HG03025 (cell line): ENCODE results near the gene FGF18.

Experiments
- ATAC-seq: cut with Tn5 transposase; IDR thresholded peaks from one replicate; pipeline ENCODE4 v1.9.1; 2021; ENCODE audit warnings: mild to moderate bottlenecking, moderate library complexity; ENCODE audit not compliant: unreplicated experiment, low FRiP score

The FGF18 gene

DNA sequence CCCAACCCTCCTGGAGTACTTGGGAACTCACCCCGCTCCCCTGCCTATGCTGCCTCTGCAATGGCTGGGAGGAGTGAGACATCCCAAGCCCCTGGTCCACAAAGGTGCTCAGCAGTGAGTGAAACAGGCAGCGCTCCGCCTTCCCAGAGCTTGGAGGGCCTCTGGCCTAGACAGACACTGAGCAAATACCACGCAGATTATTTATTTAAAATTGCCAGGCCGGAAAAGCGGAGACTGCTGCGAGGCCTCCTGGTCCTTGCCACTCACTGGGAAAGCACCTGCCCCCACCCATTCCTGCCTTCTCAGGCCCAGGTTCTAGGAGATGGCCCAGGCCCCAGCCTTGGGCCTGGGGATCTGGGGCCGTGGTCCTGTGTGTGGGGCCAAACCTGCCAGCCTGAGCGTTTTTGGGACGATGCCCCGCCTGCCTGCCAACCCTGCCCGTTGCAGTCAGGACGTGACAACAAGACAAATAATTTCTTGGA is 17.4 kb downstream of the FGF18 start:
- no peak for ATAC-seq

GRCh38 chr5:171437286-171437821 is 17.9 kb downstream of the FGF18 start:
- no peak for ATAC-seq

DNA sequence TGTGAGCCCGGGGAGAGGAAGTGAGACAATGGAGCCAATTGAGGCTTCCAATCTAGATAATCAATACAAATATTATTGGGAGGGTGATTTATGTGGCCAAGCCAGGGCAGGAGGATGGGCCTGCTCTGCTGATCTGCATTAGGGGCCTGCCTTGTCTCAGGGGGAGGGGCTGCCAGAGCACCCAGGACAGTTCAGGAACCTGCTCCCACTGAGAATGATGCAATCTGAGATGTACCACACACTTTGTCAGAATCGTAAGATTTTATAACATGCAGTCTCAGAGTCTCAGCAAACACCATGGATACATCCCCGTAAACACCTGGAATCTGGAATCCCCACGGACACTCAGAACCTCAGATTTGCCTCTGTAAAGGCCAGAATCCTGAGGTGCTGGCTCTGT is 19.3 kb downstream of the FGF18 start:
- ATAC-seq, result no peak

DNA sequence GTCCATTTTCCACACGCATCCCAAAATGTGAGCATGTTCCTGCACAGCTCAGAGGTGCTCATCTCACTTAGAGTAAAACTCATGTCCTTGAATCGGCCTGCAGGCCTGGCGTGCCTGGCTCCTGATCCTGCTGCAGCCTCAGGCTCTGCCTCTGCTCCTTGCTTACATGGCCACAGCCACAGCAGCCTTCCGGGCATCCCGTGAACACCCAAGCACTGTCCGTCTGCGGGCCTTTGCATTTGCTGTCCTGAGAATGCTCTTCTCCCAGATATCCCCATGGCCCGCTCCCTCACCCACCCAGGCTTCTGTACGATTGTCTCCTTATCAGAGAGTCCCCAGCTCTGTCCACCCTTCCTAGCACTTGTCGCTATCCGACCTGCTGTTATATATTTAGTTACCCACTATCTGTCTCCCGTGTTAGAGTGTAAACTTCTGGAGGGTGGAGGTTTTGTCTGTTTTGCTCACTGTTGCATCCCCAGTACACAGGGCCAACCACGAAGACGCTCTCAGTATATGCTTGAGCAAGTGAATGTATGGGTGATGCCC is 21.9 kb downstream of the FGF18 start:
- ATAC-seq, result no peak

DNA sequence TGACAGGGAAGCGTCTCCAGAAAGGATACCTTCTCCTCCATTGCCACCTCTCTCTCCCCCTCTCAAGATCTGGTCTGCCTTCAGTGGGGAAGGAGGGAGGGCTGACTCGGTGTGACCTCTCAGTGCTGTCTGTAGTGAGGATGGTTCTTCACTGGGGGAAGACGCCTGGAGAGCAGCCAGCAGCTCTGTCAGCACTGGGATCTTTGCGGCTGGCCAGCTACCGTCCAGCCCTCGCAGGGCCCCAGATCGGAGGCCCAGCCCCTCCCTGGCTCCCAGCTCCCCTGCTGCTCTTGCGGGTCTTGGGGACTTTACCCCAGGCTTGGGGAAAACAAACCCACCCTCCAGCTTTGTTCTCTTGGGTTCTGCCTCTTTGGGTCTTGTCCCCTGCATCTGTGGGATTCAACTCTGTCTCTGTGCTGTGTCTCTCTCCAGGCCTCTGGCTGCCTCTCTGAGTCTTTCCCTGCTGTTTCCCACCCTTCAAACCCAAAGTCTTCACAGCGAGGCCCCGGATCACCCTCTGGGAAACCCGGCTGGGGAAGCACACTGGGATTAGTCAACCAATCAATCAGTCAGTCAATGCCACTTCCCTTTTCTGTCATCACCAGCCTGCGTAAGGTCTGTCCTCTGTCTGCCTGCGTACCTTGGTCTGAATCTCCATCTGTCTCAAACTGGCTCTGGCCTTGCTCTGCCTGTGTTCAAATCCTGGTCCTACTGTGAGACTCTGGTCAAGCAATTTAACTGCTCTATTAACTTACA is 23.0 kb downstream of the FGF18 start:
- ATAC-seq, result no peak

GRCh38 chr5:171444582-171444981 is 25.1 kb downstream of the FGF18 start:
- ATAC-seq, result no peak

GRCh38 chr5:171445644-171446516 is 26.4 kb downstream of the FGF18 start:
- ATAC-seq, result no peak

DNA sequence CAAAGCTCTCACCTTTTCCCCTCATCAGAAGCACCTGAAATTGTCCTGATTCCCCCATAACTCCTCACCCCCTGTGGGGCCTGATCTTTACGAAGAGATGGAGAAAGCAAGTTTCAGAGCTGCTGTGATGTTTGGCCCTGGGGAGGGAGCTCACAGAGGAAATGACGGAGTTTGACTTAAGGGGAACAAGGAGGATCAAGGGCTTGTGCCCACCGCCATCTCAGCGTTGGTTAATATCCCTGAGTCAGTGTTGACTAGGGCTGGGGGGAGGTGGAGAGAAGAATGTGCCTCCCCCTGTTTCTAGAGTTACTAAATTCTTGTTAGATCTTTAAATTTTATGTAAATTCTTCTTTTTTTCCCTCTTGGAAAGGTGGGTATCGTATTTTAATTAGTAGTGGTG is 27.8 kb downstream of the FGF18 start:
- ATAC-seq, result no peak

GRCh38 chr5:171449426-171449825 is 30.0 kb downstream of the FGF18 start:
- ATAC-seq, result no peak

DNA sequence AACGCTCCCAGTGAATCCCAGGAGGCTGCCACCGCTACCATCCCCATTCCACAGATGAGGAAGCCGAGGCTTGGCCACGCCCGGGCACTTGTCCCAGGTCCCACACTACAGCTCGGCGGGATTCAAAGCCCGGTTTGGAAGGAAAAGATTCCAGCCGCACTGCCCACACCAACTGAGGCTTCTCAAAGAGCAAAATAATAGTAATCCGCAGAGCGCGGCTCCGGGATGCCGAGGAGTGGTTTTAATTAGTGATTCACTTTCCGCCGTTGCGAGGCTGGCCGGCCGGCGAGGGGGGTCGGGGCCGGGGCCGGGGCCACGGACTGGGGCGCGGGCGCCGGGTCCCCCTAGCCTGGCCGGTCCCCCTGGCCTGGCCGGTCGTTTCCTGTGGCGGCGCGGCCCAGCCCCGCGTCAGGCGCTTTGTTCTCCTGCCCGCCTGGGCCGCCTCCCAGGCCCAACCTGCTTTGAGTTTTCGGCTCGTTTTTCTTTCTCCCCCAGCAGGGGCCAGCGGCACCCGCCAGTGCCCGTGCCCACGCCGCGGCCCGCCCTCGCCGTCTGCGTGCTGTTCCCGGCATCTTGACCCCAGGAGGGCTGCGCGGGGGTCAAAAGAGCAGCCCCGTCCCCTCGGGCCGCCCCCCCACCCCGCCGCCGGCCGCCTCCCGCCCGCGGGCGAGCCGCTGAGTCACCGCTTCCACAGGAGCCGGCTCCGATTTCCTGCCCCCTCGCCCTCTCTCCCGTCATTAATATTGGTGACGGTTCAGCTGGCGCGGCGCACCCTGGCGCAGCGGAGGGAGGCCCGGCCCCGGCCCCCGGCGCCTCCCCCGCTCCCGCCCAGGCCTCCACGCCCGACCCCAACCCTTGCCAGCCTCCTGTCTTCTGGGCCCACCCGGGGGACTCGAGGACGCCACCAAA is 31.2 kb downstream of the FGF18 start:
- ATAC-seq, result no peak

- no peak for ATAC-seq
Measured at GRCh38 chr5:171451421-171451820, 32.0 kb downstream of the FGF18 start.

DNA sequence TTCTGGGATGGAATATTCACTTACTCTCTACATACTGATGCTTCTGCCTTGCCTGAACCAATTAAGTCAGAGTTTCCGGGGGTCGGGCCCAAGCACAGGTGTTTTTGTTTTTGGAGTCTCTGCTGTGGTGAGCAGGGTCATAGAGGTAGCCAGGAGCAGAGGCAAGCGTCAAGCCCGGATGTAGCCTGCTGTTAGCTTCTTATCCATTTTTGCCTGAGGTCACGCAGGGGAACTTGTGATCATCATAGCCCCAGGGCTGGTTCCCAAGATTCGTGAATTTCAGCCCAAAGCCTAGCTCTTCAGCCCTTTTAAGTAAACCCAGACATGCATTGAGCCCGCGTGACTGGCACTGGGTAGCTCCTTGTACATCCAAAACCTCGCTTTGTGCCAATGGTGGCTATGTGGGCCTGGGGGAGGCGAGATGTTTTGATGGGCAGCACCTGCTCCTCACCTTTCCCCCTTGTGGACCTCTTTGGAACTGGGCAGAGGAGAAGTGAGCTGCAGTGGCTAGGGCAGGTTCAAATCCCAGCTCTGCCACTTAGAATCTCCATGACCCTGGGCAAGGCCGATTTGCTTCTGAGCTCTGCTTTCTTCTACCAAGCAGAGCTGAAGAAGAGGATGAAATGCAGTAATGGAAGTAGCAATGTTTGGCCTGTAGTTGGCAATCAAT is 33.7 kb downstream of the FGF18 start:
- no peak for ATAC-seq

- no peak for ATAC-seq
Measured at GRCh38 chr5:171453988-171454387, 34.5 kb downstream of the FGF18 start.

- ATAC-seq, result no peak
Measured at GRCh38 chr5:171454549-171454948, 35.1 kb downstream of the FGF18 start.

DNA sequence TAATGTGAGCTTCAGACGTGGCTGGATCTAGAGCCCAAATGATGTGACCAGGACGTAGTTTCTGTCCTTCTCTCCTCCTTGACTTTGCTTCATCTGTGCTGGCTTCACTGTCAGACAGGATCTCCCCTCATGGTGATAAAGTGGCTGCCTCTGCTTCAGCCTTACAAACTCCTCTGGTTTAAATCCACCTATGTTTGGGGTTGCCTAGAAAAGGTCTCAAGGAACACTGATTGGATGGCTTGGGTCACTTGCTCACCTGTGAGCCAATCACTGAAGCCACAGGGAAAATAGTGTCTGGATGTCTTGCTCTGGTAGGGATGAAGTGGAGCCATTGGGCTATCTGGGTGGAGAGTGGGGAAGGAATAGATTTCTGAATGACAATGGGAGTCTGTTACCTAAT is 36.1 kb downstream of the FGF18 start:
- no peak for ATAC-seq

DNA sequence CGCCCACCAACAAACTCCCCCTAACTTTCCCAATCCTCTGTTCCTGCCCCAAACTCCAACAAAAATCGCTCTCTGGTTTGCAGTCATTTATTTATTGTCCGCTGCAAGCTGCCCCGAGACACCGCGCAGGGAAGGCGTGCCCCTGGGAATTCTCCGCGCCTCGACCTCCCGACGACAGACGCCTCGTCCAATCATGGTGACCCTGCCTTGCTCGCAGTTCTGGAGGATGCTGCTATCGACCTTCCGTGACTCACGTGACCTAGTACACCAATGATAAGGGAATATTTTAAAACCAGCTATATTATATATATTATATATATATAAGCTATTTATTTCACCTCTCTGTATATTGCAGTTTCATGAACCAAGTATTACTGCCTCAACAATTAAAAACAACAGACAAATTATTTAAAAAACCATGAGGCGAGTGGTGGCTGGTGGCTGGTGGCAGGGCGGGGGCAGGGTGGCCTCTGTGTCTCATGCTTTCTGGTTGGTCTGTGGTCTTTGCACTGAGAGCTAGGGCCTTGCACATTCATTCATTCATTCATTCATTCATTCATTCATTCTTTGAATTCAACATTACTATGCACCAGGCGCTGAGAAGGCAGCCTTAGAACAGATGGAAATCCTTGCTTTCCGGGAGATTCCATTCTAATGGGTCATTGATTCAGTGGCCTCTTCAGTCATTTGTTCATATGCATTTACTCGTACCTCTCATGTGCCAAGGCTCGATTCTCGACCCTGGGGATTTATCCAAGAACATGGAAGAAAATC is 37.9 kb downstream of the FGF18 start:
- ATAC-seq, result no peak

DNA sequence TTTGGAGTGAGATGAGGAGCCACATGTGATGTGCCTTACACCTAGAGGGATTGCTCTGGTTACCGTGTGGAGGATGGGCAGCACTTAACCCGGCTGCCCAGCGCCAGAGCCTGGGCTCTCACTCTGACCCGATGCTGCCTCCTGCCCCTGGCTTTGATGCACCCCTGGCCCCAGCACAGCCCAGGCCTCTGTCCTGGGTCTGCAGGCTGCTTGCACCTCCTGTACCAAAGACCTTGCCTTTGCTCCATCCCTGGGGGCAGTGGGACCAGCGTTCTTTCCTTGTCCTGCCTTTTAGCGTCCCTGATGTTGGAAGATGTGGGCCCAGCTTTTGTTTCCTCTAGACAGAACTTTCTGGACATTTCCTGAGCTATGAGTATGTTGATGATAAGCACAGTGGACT is 40.4 kb downstream of the FGF18 start:
- no peak for ATAC-seq

- no peak for ATAC-seq
Measured at GRCh38 chr5:171462136-171462927, 42.9 kb downstream of the FGF18 start.
